Neural cell (in vitro differentiated cells): Measurements from ENCODE around the gene IFIH1. TPM values are rescaled to one million over a fixed set of nuclear protein-coding genes. Genes with fewer than 3 reads are reported as not detected.

Source experiments
- H2AFZ ChIP-seq: fragments of 200-600, 300-800 bp; sonication (generic), shearing (Covaris generic); 2 replicates; pipeline ENCODE4 v1.6.0; 2014; ENCODE audit warnings: low read depth, mild to moderate bottlenecking, antibody characterized with exemption, low read length, moderate library complexity
- H3F3A ChIP-seq: fragments of 200-600 bp; shearing (Covaris generic); 2 replicates; pipeline ENCODE4 v1.6.1; 2016; ENCODE audit warnings: mild to moderate bottlenecking, moderate library complexity, mixed read lengths, antibody characterized with exemption, low read length; ENCODE audit not compliant: insufficient read depth, poor library complexity, severe bottlenecking
- H3K27ac ChIP-seq: fragments of 200-600, 300-800 bp; sonication (generic), shearing (Covaris generic); 2 replicates; pipeline ENCODE4 v1.5.1; 2014; ENCODE audit warnings: mild to moderate bottlenecking, low read length, moderate library complexity
- H3K27me3 ChIP-seq: fragments of 300-800, 200-600 bp; sonication (generic), shearing (Covaris generic); 2 replicates; pipeline ENCODE4 v1.6.0; 2014; ENCODE audit warnings: mild to moderate bottlenecking, low read depth, low read length, moderate library complexity; ENCODE audit not compliant: insufficient read depth
- H3K36me3 ChIP-seq: fragments of 300-800, 200-600 bp; sonication (generic), shearing (Covaris generic); 2 replicates; pipeline ENCODE4 v1.5.1; 2014; ENCODE audit warnings: mild to moderate bottlenecking, antibody characterized with exemption, low read length, moderate library complexity; ENCODE audit not compliant: insufficient read depth
- H3K4me2 ChIP-seq: fragments of 300-800, 200-600 bp; sonication (generic), shearing (Covaris generic); 2 replicates; pipeline ENCODE4 v1.6.0; 2014; ENCODE audit warnings: mild to moderate bottlenecking, low read length
- H3K4me3 ChIP-seq: fragments of 300-800, 200-600 bp; sonication (generic), shearing (Covaris generic); 2 replicates; pipeline ENCODE4 v1.5.1; 2014; ENCODE audit warnings: mild to moderate bottlenecking, low read length, moderate library complexity
- H3K79me2 ChIP-seq: fragments of 200-600 bp; shearing (Covaris generic); replicated peaks from 2 replicates; pipeline ENCODE4 v1.6.0; 2014; ENCODE audit warnings: mild to moderate bottlenecking, low read length, moderate library complexity; ENCODE audit not compliant: insufficient read depth
- H3K9ac ChIP-seq: fragments of 300-800, 200-600 bp; sonication (generic), shearing (Covaris generic); 2 replicates; pipeline ENCODE4 v1.6.1; 2016; ENCODE audit warnings: mild to moderate bottlenecking, low read length, mixed read lengths
- H3K9me2 ChIP-seq: fragments of 200-600 bp; shearing (Covaris generic); 2 replicates; pipeline ENCODE4 v1.6.1; 2016; ENCODE audit warnings: mild to moderate bottlenecking, low read length, mixed read lengths; ENCODE audit not compliant: insufficient read depth
- H3K9me3 ChIP-seq: fragments of 200-600, 300-800 bp; sonication (generic), shearing (Covaris generic); 2 replicates; pipeline ENCODE4 v1.6.1; 2016; ENCODE audit warnings: mild to moderate bottlenecking, mixed run types, low read length, moderate library complexity, mixed read lengths
- H4K20me1 ChIP-seq: fragments of 200-600 bp; shearing (Covaris generic); 2 replicates; pipeline ENCODE4 v1.6.1; 2016; ENCODE audit warnings: mild to moderate bottlenecking, mixed run types; ENCODE audit not compliant: insufficient read depth
- EP300 ChIP-seq: fragments of 450-650 bp; conservative IDR thresholded peaks from 2 replicates; pipeline ENCODE4 v1.6.1; 2014; ENCODE audit warnings: antibody characterized with exemption, mild to moderate bottlenecking, moderate library complexity; ENCODE audit not compliant: poor library complexity, severe bottlenecking
- EZH2 ChIP-seq: fragments of 200-600, 300-800 bp; shearing (Covaris generic), sonication (generic); IDR thresholded peaks from 2 replicates; pipeline ENCODE4 v1.6.1; 2014; ENCODE audit warnings: antibody characterized with exemption, low read length, borderline replicate concordance, mild to moderate bottlenecking; ENCODE audit not compliant: insufficient read depth, poor library complexity, severe bottlenecking
- MXI1 ChIP-seq: fragments of 450-650 bp; conservative IDR thresholded peaks from 2 replicates; pipeline ENCODE4 v1.6.1; 2014; ENCODE audit warnings: antibody characterized with exemption, mild to moderate bottlenecking; ENCODE audit not compliant: poor library complexity, severe bottlenecking
- POLR2AphosphoS5 ChIP-seq: IDR thresholded peaks from 2 replicates; pipeline ENCODE4 v1.6.1; 2012
- RAD21 ChIP-seq: fragments of 450-650 bp; conservative IDR thresholded peaks from 2 replicates; pipeline ENCODE4 v1.6.1; 2014; ENCODE audit warnings: antibody characterized with exemption, mild to moderate bottlenecking, moderate library complexity
- SMC3 ChIP-seq: fragments of 450-650 bp; conservative IDR thresholded peaks from 2 replicates; pipeline ENCODE4 v1.6.1; 2014; ENCODE audit warnings: antibody characterized with exemption, mild to moderate bottlenecking, moderate library complexity; ENCODE audit not compliant: poor library complexity
- TAF1 ChIP-seq: IDR thresholded peaks from 2 replicates; pipeline ENCODE4 v1.6.1; 2012; ENCODE audit warnings: low read depth
- polyA plus RNA-seq: library from polyadenylated mRNA; depleted of rRNA; stranded (reverse); fragments of >200 nt; gene quantifications from 2 replicates; pipeline ENCODE4 v1.2.3, GENCODE V29; 2014
- TF ChIP-seq, protein P1 (sequence below): IDR thresholded peaks from 2 replicates; pipeline ENCODE4 v1.6.1; 2012; ENCODE audit warnings: borderline replicate concordance
- TF ChIP-seq, protein P2 (sequence below): fragments of 450-650 bp; IDR thresholded peaks from 2 replicates; pipeline ENCODE4 v1.5.1; 2014; ENCODE audit warnings: antibody characterized with exemption, mild to moderate bottlenecking, moderate library complexity; ENCODE audit not compliant: poor library complexity, severe bottlenecking

The IFIH1 gene
- polyA plus RNA-seq, 1 donor from 2014 or later: not detected

DNA sequence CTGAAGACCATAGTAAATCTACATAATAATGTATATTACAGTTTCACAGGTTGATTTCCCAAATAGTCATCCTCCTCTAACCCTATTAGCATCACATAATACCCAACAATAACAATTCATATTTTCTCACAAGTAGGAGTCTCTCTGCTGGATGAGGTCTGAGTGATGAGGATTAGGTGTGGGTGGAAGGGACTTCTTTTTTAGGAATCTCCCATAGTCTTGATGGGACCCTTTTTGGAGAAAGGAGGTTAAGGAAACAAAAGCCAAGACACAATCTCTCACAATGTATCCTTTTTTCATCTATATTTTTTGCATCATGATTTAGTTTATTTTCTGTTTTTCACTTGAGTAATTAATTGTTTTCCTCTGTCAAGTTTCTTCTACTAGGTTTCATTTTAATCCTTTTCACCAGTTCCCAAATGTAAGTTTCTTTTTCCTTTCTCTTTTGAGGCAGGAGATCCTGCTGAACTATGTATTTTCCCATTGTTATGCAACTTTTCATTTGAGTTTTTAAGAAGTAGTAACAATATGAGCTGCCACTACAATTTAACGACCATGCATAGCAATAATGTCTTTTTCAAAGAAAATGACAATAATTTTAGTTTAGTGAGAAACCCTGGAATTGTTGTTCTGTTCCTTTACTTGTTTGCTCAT is 2.5 kb upstream of the IFIH1 start:
- Histone ChIP-seq H3F3A (no peaks in the 10 kb centered on the region), H2AFZ (no peak overlapping the region), H3K79me2 (no peaks in the 10 kb centered on the region), H3K9ac (no peak overlapping the region), H3K36me3 (no peaks in the 10 kb centered on the region), H4K20me1 (no peaks in the 10 kb centered on the region), H3K27ac (no peak overlapping the region), H3K9me2 (no peaks in the 10 kb centered on the region), H3K27me3 (no peaks in the 10 kb centered on the region), H3K4me2 (no peak overlapping the region), H3K4me3 (no peak overlapping the region), H3K9me3 (no peaks in the 10 kb centered on the region)
- TF ChIP-seq TAF1: no peak
- TF ChIP-seq EP300: no peak

DNA sequence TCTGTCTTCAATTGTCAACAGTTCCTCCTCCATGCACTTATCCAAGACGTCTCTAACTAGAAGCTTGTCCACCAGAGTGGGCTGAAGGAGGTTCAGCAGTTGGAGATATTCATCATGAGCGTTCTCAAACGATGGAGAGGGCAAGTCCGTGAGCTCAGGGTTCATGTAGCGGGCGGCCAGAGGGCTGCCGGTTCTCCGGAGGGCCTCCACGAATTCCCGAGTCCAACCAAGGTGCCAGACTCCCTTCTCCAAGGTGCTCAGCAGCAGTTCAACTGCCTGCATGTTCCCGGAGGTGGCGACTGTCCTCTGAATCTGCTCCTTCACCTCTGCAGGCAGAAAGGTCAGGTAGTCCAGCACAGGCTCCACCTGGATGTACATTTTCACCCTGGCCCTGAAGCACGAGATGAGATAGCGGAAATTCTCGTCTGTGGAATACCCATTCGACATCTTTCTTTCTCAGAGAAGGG is 590 bp downstream of the IFIH1 start:
- Histone ChIP-seq H3K36me3 (no peaks in the 10 kb centered on the region), H3K9ac (no peak overlapping the region), H3K4me3 (no peak overlapping the region), H2AFZ (no peak overlapping the region), H3K9me3 (no peaks in the 10 kb centered on the region), H3K27ac (no peak overlapping the region), H3K27me3 (no peaks in the 10 kb centered on the region), H3K79me2 (no peaks in the 10 kb centered on the region), H4K20me1 (no peaks in the 10 kb centered on the region), H3K4me2 (no peak overlapping the region), H3K9me2 (no peaks in the 10 kb centered on the region), H3F3A (no peaks in the 10 kb centered on the region)
- TF ChIP-seq EZH2 (no peak), SMC3 (no peak), EP300 (no peak), RAD21 (no peak), POLR2AphosphoS5 (no peak), MXI1 (no peak), TAF1 (no peak)
- TF ChIP-seq, protein P1, sequence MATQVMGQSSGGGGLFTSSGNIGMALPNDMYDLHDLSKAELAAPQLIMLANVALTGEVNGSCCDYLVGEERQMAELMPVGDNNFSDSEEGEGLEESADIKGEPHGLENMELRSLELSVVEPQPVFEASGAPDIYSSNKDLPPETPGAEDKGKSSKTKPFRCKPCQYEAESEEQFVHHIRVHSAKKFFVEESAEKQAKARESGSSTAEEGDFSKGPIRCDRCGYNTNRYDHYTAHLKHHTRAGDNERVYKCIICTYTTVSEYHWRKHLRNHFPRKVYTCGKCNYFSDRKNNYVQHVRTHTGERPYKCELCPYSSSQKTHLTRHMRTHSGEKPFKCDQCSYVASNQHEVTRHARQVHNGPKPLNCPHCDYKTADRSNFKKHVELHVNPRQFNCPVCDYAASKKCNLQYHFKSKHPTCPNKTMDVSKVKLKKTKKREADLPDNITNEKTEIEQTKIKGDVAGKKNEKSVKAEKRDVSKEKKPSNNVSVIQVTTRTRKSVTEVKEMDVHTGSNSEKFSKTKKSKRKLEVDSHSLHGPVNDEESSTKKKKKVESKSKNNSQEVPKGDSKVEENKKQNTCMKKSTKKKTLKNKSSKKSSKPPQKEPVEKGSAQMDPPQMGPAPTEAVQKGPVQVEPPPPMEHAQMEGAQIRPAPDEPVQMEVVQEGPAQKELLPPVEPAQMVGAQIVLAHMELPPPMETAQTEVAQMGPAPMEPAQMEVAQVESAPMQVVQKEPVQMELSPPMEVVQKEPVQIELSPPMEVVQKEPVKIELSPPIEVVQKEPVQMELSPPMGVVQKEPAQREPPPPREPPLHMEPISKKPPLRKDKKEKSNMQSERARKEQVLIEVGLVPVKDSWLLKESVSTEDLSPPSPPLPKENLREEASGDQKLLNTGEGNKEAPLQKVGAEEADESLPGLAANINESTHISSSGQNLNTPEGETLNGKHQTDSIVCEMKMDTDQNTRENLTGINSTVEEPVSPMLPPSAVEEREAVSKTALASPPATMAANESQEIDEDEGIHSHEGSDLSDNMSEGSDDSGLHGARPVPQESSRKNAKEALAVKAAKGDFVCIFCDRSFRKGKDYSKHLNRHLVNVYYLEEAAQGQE: no peak
- TF ChIP-seq, protein P2, sequence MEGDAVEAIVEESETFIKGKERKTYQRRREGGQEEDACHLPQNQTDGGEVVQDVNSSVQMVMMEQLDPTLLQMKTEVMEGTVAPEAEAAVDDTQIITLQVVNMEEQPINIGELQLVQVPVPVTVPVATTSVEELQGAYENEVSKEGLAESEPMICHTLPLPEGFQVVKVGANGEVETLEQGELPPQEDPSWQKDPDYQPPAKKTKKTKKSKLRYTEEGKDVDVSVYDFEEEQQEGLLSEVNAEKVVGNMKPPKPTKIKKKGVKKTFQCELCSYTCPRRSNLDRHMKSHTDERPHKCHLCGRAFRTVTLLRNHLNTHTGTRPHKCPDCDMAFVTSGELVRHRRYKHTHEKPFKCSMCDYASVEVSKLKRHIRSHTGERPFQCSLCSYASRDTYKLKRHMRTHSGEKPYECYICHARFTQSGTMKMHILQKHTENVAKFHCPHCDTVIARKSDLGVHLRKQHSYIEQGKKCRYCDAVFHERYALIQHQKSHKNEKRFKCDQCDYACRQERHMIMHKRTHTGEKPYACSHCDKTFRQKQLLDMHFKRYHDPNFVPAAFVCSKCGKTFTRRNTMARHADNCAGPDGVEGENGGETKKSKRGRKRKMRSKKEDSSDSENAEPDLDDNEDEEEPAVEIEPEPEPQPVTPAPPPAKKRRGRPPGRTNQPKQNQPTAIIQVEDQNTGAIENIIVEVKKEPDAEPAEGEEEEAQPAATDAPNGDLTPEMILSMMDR: no peak
